Measurements from ENCODE around the gene LPP. TPM values are rescaled to one million over a fixed set of nuclear protein-coding genes. Genes with fewer than 3 reads are reported as not detected.
"Not testable (repeated sequence)": the region's sequence is repeated elsewhere in the genome, so short reads cannot be mapped to it uniquely, and the experiment has no call there.

Gene LPP
- total RNA-seq, 1 donor from 2014 or later: 62.1 TPM

- DNase-seq: no peak
These were observed 247.5 kb downstream of the LPP start for GRCh38 chr3:188401244-188401993.

- DNase-seq: no peak
These were observed 248.3 kb downstream of the LPP start for GRCh38 chr3:188402229-188402628.

GRCh38 chr3:188403404-188403803 lies 249.4 kb downstream of the LPP start:
- DNase-seq: no peak

GRCh38 chr3:188404124-188404523 lies 250.2 kb downstream of the LPP start:
- no peak for DNase-seq

- no peak for DNase-seq
These were observed 250.7 kb downstream of the LPP start for GRCh38 chr3:188404701-188405100.

GRCh38 chr3:188407158-188407880 lies 253.4 kb downstream of the LPP start:
- DNase-seq: no peak

GRCh38 chr3:188408831-188409230 lies 254.9 kb downstream of the LPP start:
- DNase-seq: no peak

- no peak for DNase-seq
These were observed 257.8 kb downstream of the LPP start for GRCh38 chr3:188411750-188412149.

- DNase-seq: no peak
These were observed 261.2 kb downstream of the LPP start for GRCh38 chr3:188415196-188415595.

- no peak for DNase-seq
These were observed 262.1 kb downstream of the LPP start for GRCh38 chr3:188416041-188416440.

GRCh38 chr3:188417271-188417696 lies 263.3 kb downstream of the LPP start:
- DNase-seq: no peak

GRCh38 chr3:188417766-188418165 lies 263.8 kb downstream of the LPP start:
- no peak for DNase-seq

GRCh38 chr3:188421151-188421821 lies 267.3 kb downstream of the LPP start:
- peak; percentile 56 for DNase-seq

- no peak for DNase-seq
These were observed 268.0 kb downstream of the LPP start for GRCh38 chr3:188421836-188422540.

- not testable (repeated sequence) for DNase-seq
These were observed 274.0 kb downstream of the LPP start for GRCh38 chr3:188427981-188428380.

- no peak for DNase-seq
These were observed 277.1 kb downstream of the LPP start for GRCh38 chr3:188431040-188431439.

GRCh38 chr3:188431553-188431952 lies 277.6 kb downstream of the LPP start:
- DNase-seq: no peak

- peak; percentile 18 for DNase-seq
These were observed 279.0 kb downstream of the LPP start for GRCh38 chr3:188432802-188433520.

GRCh38 chr3:188433521-188434150 lies 279.7 kb downstream of the LPP start:
- no peak for DNase-seq

- DNase-seq: no peak
These were observed 280.6 kb downstream of the LPP start for GRCh38 chr3:188434594-188434993.

GRCh38 chr3:188435266-188435665 lies 281.3 kb downstream of the LPP start:
- no peak for DNase-seq
